MCF 10A (cell line): ENCODE data around the gene RFX6. TPM values are rescaled to one million over a fixed set of nuclear protein-coding genes. Genes with fewer than 3 reads are reported as not detected.

Experiments used
- BruUV-seq: library from RNA; stranded (reverse); fragments of 400-500 nt; replicated peaks from 2 replicates; lab custom pipeline; 2021; lab: Mats Ljungman, UMichigan
- CTCF ChIA-PET: fragments of 300-600 bp; sonication (Branson Sonifier 250); formaldehyde crosslinking; extraction: SDS; loops from one replicate; lab custom pipeline; 2021; ENCODE audit warnings: antibody characterized with exemption, inconsistent platforms; lab: Yijun Ruan, JAX
- POLR2A ChIA-PET: fragments of 300-600, 350-650 bp; sonication (Branson Sonifier 250); formaldehyde crosslinking; extraction: SDS; loops from one replicate; lab custom pipeline; 2020; ENCODE audit warnings: antibody characterized with exemption, inconsistent platforms; lab: Yijun Ruan, JAX
- DNase-seq: peaks from one replicate; pipeline ENCODE4 v3.0.0-alpha.2; 2018; ENCODE audit not compliant: unreplicated experiment
- H3K27ac Mint-ChIP-seq: one replicate; pipeline ENCODE4 v1.8.0; 2022; ENCODE audit warnings: mild to moderate bottlenecking, low read depth, mixed read lengths; ENCODE audit not compliant: unreplicated experiment
- H3K27me3 Mint-ChIP-seq: one replicate; pipeline ENCODE4 v1.8.0; 2022; ENCODE audit warnings: mixed read lengths; ENCODE audit not compliant: insufficient read depth, unreplicated experiment
- H3K36me3 Mint-ChIP-seq: one replicate; pipeline ENCODE4 v1.8.0; 2022; ENCODE audit warnings: mild to moderate bottlenecking, moderate library complexity, mixed read lengths; ENCODE audit not compliant: insufficient read depth, unreplicated experiment
- H3K4me1 Mint-ChIP-seq: one replicate; pipeline ENCODE4 v1.8.0; 2022; ENCODE audit warnings: mixed read lengths; ENCODE audit not compliant: insufficient read depth, unreplicated experiment
- H3K4me3 Mint-ChIP-seq: one replicate; pipeline ENCODE4 v1.8.0; 2022; ENCODE audit warnings: mild to moderate bottlenecking, moderate library complexity, mixed read lengths; ENCODE audit not compliant: unreplicated experiment
- H3K9me3 Mint-ChIP-seq: one replicate; pipeline ENCODE4 v1.8.0; 2022; ENCODE audit warnings: mixed read lengths; ENCODE audit not compliant: unreplicated experiment
- intact Hi-C: fragments of 100-400 bp; cut with micrococcal nuclease; formaldehyde crosslinking; loops from 2 replicates; pipeline ENCODE4 v1.14.1; 2022
- total RNA-seq: library from RNA; stranded (reverse); gene quantifications from 2 replicates; pipeline ENCODE4 v1.2.3, GENCODE V29; 2022
- TF ChIP-seq, protein P1 (sequence below): fragments of 200-600 bp; IDR thresholded peaks from one replicate; pipeline ENCODE4 v1.8.0; 2022; ENCODE audit warnings: antibody characterized with exemption, mild to moderate bottlenecking; ENCODE audit not compliant: unreplicated experiment

RFX6 gene
- total RNA-seq, 1 experiment from 2014 or later, result not detected

DNA sequence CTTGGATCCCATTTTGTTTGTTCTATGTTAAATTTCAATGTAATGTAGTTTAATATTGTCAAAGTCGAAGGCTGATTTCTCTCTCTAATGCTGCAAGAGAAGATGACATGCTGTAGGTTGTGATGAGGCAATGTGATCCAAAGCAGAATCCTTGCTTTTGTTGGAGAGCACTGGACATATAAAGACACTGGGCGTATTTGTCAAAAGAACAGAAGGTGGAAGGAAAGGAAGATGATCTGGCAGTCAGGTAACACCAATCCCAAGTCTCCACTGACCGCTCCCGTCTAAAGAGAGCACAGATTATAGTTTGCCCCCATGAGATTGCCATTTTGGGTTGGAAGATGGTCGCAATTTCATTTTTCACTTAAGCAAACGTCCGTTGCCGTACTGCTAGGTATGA, 935 bp upstream of the RFX6 start:
- Mint-ChIP-seq H3K4me1 (no peaks in the 10 kb centered on the region), H3K9me3 (no peaks in the 10 kb centered on the region), H3K27me3 (peaks cover 68% of the 10 kb centered on the region), H3K4me3 (no peak overlapping the region), H3K27ac (no peak overlapping the region), H3K36me3 (no peaks in the 10 kb centered on the region)
- intact Hi-C loops, result no loop called here
- no peak for DNase-seq
- POLR2A ChIA-PET, result no interaction called here
- TF ChIP-seq, protein P1, sequence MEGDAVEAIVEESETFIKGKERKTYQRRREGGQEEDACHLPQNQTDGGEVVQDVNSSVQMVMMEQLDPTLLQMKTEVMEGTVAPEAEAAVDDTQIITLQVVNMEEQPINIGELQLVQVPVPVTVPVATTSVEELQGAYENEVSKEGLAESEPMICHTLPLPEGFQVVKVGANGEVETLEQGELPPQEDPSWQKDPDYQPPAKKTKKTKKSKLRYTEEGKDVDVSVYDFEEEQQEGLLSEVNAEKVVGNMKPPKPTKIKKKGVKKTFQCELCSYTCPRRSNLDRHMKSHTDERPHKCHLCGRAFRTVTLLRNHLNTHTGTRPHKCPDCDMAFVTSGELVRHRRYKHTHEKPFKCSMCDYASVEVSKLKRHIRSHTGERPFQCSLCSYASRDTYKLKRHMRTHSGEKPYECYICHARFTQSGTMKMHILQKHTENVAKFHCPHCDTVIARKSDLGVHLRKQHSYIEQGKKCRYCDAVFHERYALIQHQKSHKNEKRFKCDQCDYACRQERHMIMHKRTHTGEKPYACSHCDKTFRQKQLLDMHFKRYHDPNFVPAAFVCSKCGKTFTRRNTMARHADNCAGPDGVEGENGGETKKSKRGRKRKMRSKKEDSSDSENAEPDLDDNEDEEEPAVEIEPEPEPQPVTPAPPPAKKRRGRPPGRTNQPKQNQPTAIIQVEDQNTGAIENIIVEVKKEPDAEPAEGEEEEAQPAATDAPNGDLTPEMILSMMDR, result no peak
- no TSS peak for BruUV-seq
- CTCF ChIA-PET, result no interaction called here

DNA sequence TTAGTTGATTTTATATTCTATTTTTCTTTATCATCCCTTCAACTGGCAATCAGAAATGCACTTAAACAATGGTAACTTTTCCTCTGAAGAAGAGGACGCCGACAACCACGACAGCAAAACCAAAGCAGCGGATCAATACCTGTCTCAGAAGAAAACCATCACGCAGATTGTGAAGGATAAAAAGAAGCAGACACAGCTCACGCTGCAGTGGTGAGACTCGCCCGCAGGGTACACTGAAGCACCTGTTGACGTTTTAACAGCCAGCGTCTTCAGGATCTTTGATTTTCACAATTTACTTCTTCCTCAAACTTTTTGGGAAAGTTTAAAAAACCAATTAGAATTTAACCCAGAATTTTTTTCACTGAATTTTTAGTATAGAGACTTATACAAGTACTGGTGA, 701 bp downstream of the RFX6 start:
- intact Hi-C loops, result no loop called here
- CTCF ChIA-PET, result no interaction called here
- POLR2A ChIA-PET, result no interaction called here
- no TSS peak for BruUV-seq
- H3K36me3 Mint-ChIP-seq, result no peaks in the 10 kb centered on the region
- no peak overlapping the region for H3K27ac Mint-ChIP-seq
- no peak overlapping the region for H3K4me3 Mint-ChIP-seq
- DNase-seq, result no peak
- peaks cover 64% of the 10 kb centered on the region for H3K27me3 Mint-ChIP-seq
- H3K4me1 Mint-ChIP-seq, result no peaks in the 10 kb centered on the region
- TF ChIP-seq, protein P1, result no peak
- H3K9me3 Mint-ChIP-seq, result no peaks in the 10 kb centered on the region

- H3K4me1 Mint-ChIP-seq, result no peaks in the 10 kb centered on the region
- TF ChIP-seq, protein P1, result no peak
- no peaks in the 10 kb centered on the region for H3K36me3 Mint-ChIP-seq
- ChIA-PET POLR2A (no interaction called here), CTCF (interaction anchor here (1.1 kb wide), 1 partner anchor 87 kb away, joined by 3 read pairs; no protein-coding TSS in a partner anchor)
- DNase-seq, result peak; percentile 28
- peaks cover 55% of the 10 kb centered on the region for H3K27me3 Mint-ChIP-seq
- BruUV-seq, result no TSS peak
- H3K4me3 Mint-ChIP-seq, result no peak overlapping the region
- no peaks in the 10 kb centered on the region for H3K9me3 Mint-ChIP-seq
- intact Hi-C loops, result loop anchor here (1.0 kb wide), 1 partner anchor 88 kb away; no protein-coding TSS in a partner anchor
- no peak overlapping the region for H3K27ac Mint-ChIP-seq
These were observed 4.2 kb downstream of the RFX6 start for GRCh38 chr6:116881236-116881635.

- Mint-ChIP-seq H3K4me1 (no peaks in the 10 kb centered on the region), H3K9me3 (no peaks in the 10 kb centered on the region), H3K4me3 (no peak overlapping the region), H3K27me3 (peaks cover 55% of the 10 kb centered on the region), H3K36me3 (peaks cover 6% of the 10 kb centered on the region), H3K27ac (no peak overlapping the region)
- CTCF ChIA-PET, result interaction anchor here (0.7 to 1.2 kb wide), 2 partner anchors 86 to 441 kb away, joined by 3 to 5 read pairs; no protein-coding TSS in a partner anchor
- TF ChIP-seq, protein P1, result no peak
- intact Hi-C loops, result no loop called here
- peak; percentile 40 for DNase-seq
- POLR2A ChIA-PET, result no interaction called here
- BruUV-seq, result no TSS peak
These were observed 6.0 kb downstream of the RFX6 start for GRCh38 chr6:116883005-116883404.
